CD14-positive monocyte (primary cell): ENCODE measurements around the gene FEZ2. TPM values are rescaled to one million over a fixed set of nuclear protein-coding genes. Genes with fewer than 3 reads are reported as not detected.
A peak's percentile ranks its signal among the peaks of the same experiment; 100 is the strongest.

ENCODE experiments used
- DNase-seq, 3 donors: peaks; one replicate each; pipeline ENCODE4 v3.0.0-alpha.2; 2011 to 2022
- H2AFZ ChIP-seq: 2 replicates; pipeline ENCODE4 v1.6.0; 2012; ENCODE audit warnings: mild to moderate bottlenecking, low read depth, low read length, inconsistent platforms; ENCODE audit not compliant: insufficient read depth, poor library complexity, severe bottlenecking
- H3K27ac ChIP-seq, 2 donors: 1 replicate in 1 of 2; 2 replicates in 1 of 2; pipeline ENCODE4 v1.5.1; 2012 to 2013; ENCODE audit warnings: low read length in 2 of 2, control low read depth in 1 of 2, inconsistent platforms in 1 of 2, low read depth in 1 of 2, mild to moderate bottlenecking in 1 of 2
- H3K27me3 ChIP-seq, 2 donors: one replicate each; pipeline versions ENCODE4 v1.6.0 to v1.6.1; 2011 to 2013; ENCODE audit warnings: low read length in 2 of 2; ENCODE audit not compliant: control insufficient read depth in 2 of 2, insufficient read depth in 2 of 2
- H3K36me3 ChIP-seq, 2 donors: replicated peaks in 1 of 2; 1 replicate in 1 of 2; 2 replicates in 1 of 2; pipeline versions ENCODE4 v1.5.1 to v1.6.1; 2012 to 2013; ENCODE audit warnings: low read length in 2 of 2, control low read depth in 1 of 2, inconsistent platforms in 1 of 2, mild to moderate bottlenecking in 1 of 2; ENCODE audit not compliant: insufficient read depth in 2 of 2, control insufficient read depth in 1 of 2
- H3K4me1 ChIP-seq, 2 donors: 1 replicate in 1 of 2; 2 replicates in 1 of 2; pipeline versions ENCODE4 v1.5.1 to v1.6.1; 2012 to 2013; ENCODE audit warnings: low read length in 2 of 2, control low read depth in 1 of 2, inconsistent platforms in 1 of 2, mild to moderate bottlenecking in 1 of 2, moderate library complexity in 1 of 2; ENCODE audit not compliant: insufficient read depth in 2 of 2, control insufficient read depth in 1 of 2
- H3K4me2 ChIP-seq: replicated peaks from 2 replicates; pipeline ENCODE3; 2012; ENCODE audit warnings: low read length, moderate library complexity, mild to moderate bottlenecking; ENCODE audit not compliant: poor library complexity, severe bottlenecking; ENCODE audit errors: extremely low read depth
- H3K4me3 ChIP-seq, 3 experiments: fragments of 200-600 bp in 1 of 3; sonication (generic) in 1 of 3; replicated peaks in 1 of 3; 1 replicate in 2 of 3; 2 replicates in 1 of 3; pipeline ENCODE4 v1.5.1; 2011 to 2013; ENCODE audit warnings: low read length in 3 of 3, mild to moderate bottlenecking in 3 of 3, control low read depth in 2 of 3, low read depth in 2 of 3, inconsistent platforms in 1 of 3, moderate library complexity in 1 of 3
- H3K79me2 ChIP-seq: 2 replicates; pipeline ENCODE4 v1.6.0; 2012; ENCODE audit warnings: mild to moderate bottlenecking, control low read depth, inconsistent platforms, low read length, moderate library complexity; ENCODE audit not compliant: insufficient read depth
- H3K9ac ChIP-seq: 2 replicates; pipeline ENCODE4 v1.6.0; 2017; ENCODE audit warnings: low read length, mild to moderate bottlenecking; ENCODE audit not compliant: insufficient read depth, poor library complexity, severe bottlenecking
- H3K9me3 ChIP-seq, 2 donors: replicated peaks in 1 of 2; 1 replicate in 1 of 2; 2 replicates in 1 of 2; pipeline versions ENCODE4 v1.5.1 to v1.6.1; 2012 to 2013; ENCODE audit warnings: low read length in 2 of 2, control low read depth in 1 of 2; ENCODE audit not compliant: control insufficient read depth in 1 of 2, insufficient read depth in 1 of 2
- H4K20me1 ChIP-seq: 2 replicates; pipeline ENCODE4 v1.6.0; 2012; ENCODE audit warnings: mild to moderate bottlenecking, low read length, control low read depth, moderate library complexity; ENCODE audit not compliant: insufficient read depth
- H3K27ac Mint-ChIP-seq, 7 donors: one replicate each; pipeline ENCODE4 v1.8.0; 2020; ENCODE audit warnings: mild to moderate bottlenecking in 7 of 7, mixed read lengths in 7 of 7, moderate library complexity in 6 of 7, inconsistent platforms in 2 of 7
- H3K27me3 Mint-ChIP-seq, 3 donors: one replicate each; pipeline ENCODE4 v1.8.0; 2021 to 2022; ENCODE audit warnings: low read depth in 3 of 3, mild to moderate bottlenecking in 3 of 3, mixed read lengths in 3 of 3, moderate library complexity in 3 of 3, inconsistent platforms in 1 of 3
- H3K36me3 Mint-ChIP-seq, 2 donors: one replicate each; pipeline ENCODE4 v1.8.0; 2020; ENCODE audit warnings: mixed read lengths in 2 of 2, inconsistent platforms in 1 of 2, mild to moderate bottlenecking in 1 of 2
- H3K4me1 Mint-ChIP-seq: one replicate; pipeline ENCODE4 v1.8.0; 2020; ENCODE audit warnings: mild to moderate bottlenecking, mixed read lengths
- H3K4me3 Mint-ChIP-seq, 2 donors: one replicate each; pipeline ENCODE4 v1.8.0; 2020; ENCODE audit warnings: mild to moderate bottlenecking in 2 of 2, mixed read lengths in 2 of 2, moderate library complexity in 1 of 2
- H3K9me3 Mint-ChIP-seq, 7 donors: one replicate each; pipeline ENCODE4 v1.8.0; 2020 to 2022; ENCODE audit warnings: mixed read lengths in 7 of 7, mild to moderate bottlenecking in 6 of 7, moderate library complexity in 6 of 7, inconsistent platforms in 2 of 7
- CTCF ChIP-seq: fragments of 200-600 bp; IDR thresholded peaks from one replicate; pipeline ENCODE4 v1.8.0; 2022; ENCODE audit warnings: antibody characterized with exemption, mild to moderate bottlenecking
- WGBS: methylation state at CpG from one replicate; pipeline ENCODE4 v1.1.5; 2013; ENCODE audit warnings: missing lambda C conversion rate; ENCODE audit not compliant: insufficient coverage; 5-methylcytosine and 5-hydroxymethylcytosine counted together
- intact Hi-C, 2 donors: fragments of 100-400 bp; cut with micrococcal nuclease; formaldehyde crosslinking; loops; one replicate each; pipeline versions ENCODE4 v1.15.0 to v1.15.1; 2023
- polyA plus RNA-seq, 3 donors: library from polyadenylated mRNA; depleted of rRNA in 1 of 3; unstranded in 2 of 3; stranded (reverse) in 1 of 3; fragments of 300-500 nt in 2 of 3; fragments of >200 nt in 1 of 3; fragmentation: Illumina TruSeq in 2 of 3; gene quantifications; 1 replicate in 2 of 3; 2 replicates in 1 of 3; pipeline ENCODE4 v1.2.3, GENCODE V29; 2012 to 2021

FEZ2 gene
- polyA plus RNA-seq, 3 donors = 6.9 to 15.6 (median 8.7) TPM

GRCh38 chr2:36520431-36520830 is 77.5 kb downstream of the FEZ2 start:
- Histone ChIP-seq H3K9me3 (no peaks in the 10 kb centered on the region), H3K36me3 (no peaks in the 10 kb centered on the region), H3K4me1 (no peaks in the 10 kb centered on the region), H3K4me3 (no peak overlapping the region), H3K27ac (no peak overlapping the region), H3K79me2 (no peaks in the 10 kb centered on the region), H2AFZ (no peak overlapping the region), H3K9ac (no peak overlapping the region), H4K20me1 (no peaks in the 10 kb centered on the region), H3K4me2 (no peak overlapping the region), H3K27me3 (no peaks in the 10 kb centered on the region)
- intact Hi-C loops = no loop called here
- Mint-ChIP-seq H3K4me1 (peaks cover 12% of the 10 kb centered on the region), H3K9me3 (no peaks in the 10 kb centered on the region), H3K27ac (no peak overlapping the region), H3K4me3 (no peak overlapping the region), H3K36me3 (peaks cover 19 to 25% of the 10 kb centered on the region in 2 donors), H3K27me3 (peaks cover 0 to 2% (median 0%) of the 10 kb centered on the region in 3 donors)
- TF ChIP-seq CTCF = no peak
- no peak for DNase-seq
- 100% methylated on average over 1 of the region's 4 CpGs for WGBS

DNA sequence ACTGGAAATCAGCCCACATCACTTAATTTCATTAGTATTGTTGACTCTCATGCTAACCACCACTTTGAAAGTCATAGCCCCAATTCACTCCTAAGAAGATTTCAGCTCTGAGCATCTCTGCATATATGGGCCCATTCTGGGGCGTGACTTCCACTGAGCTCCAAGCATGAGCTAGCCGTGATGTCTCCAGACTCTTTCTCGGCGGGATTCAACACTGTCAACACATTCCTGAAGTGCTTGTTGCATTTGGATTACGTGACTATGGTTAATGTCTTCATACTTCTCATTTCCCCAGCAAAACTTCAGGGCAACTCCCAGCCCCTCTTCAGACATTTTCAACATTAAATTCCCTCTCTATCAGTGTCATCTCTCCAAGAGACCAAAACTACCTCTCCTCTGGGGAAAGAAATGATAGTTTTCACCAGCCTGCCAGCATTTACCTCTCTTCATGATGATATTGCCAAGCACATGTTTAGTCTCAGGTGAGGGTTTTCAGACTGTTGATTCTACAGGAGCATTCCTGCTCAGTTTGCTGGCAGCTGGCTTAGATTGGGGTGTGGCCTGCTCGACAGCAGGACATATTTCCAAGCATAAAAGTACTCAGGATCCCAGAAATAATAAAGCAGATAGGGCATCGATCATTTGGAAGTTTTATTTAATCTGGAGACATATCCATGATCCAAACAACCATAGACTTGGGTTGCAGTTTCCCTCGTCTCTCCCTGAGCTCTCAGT is 81.7 kb downstream of the FEZ2 start:
- Histone ChIP-seq H3K27me3 (no peaks in the 10 kb centered on the region), H3K9me3 (no peaks in the 10 kb centered on the region), H3K79me2 (no peaks in the 10 kb centered on the region), H2AFZ (no peak overlapping the region), H3K4me1 (no peaks in the 10 kb centered on the region), H3K9ac (no peak overlapping the region), H4K20me1 (no peaks in the 10 kb centered on the region), H3K36me3 (no peaks in the 10 kb centered on the region), H3K4me2 (no peak overlapping the region), H3K4me3 (no peak overlapping the region), H3K27ac (no peak overlapping the region)
- Mint-ChIP-seq H3K36me3 (peaks cover 2 to 13% of the 10 kb centered on the region in 2 donors), H3K4me1 (peaks cover 12% of the 10 kb centered on the region), H3K27ac (peak overlapping the region in 1 of 7 donors; percentile 40), H3K27me3 (peaks cover 0 to 2% (median 0%) of the 10 kb centered on the region in 3 donors), H3K9me3 (no peaks in the 10 kb centered on the region), H3K4me3 (no peak overlapping the region)
- 99% methylated on average over 6 of the region's 8 CpGs for WGBS
- no peak for DNase-seq
- intact Hi-C loops = no loop called here
- TF ChIP-seq CTCF = no peak
